Gastrocnemius medialis (tissue), 4 donors: Measurements from ENCODE around the gene KLHL25.

Experiments
- POLR2A ChIP-seq, 2 donors: fragments of 450-650 bp; IDR thresholded peaks; one replicate each; pipeline ENCODE4 v1.6.1; 2017; ENCODE audit warnings: antibody characterized with exemption in 2 of 2, mild to moderate bottlenecking in 2 of 2, moderate library complexity in 2 of 2
- TF ChIP-seq, protein P1 (sequence below), 5 experiments: fragments of 450-650 bp in 3 of 5; fragments of 200-600 bp in 2 of 5; sonication (generic) in 2 of 5; IDR thresholded peaks in 4 of 5; conservative IDR thresholded peaks in 1 of 5; 1 replicate in 4 of 5; 2 replicates in 1 of 5; pipeline ENCODE4 v1.5.1; 2016 to 2019; ENCODE audit warnings: antibody characterized with exemption in 5 of 5, mild to moderate bottlenecking in 3 of 5, moderate library complexity in 3 of 5

- TF ChIP-seq, protein P1, sequence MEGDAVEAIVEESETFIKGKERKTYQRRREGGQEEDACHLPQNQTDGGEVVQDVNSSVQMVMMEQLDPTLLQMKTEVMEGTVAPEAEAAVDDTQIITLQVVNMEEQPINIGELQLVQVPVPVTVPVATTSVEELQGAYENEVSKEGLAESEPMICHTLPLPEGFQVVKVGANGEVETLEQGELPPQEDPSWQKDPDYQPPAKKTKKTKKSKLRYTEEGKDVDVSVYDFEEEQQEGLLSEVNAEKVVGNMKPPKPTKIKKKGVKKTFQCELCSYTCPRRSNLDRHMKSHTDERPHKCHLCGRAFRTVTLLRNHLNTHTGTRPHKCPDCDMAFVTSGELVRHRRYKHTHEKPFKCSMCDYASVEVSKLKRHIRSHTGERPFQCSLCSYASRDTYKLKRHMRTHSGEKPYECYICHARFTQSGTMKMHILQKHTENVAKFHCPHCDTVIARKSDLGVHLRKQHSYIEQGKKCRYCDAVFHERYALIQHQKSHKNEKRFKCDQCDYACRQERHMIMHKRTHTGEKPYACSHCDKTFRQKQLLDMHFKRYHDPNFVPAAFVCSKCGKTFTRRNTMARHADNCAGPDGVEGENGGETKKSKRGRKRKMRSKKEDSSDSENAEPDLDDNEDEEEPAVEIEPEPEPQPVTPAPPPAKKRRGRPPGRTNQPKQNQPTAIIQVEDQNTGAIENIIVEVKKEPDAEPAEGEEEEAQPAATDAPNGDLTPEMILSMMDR (IDR thresholded peaks at IDR 0.05 in 4 of 5, conservative IDR thresholded peaks at IDR 0.05 in 1 of 5) = no peak
- no peak for TF ChIP-seq POLR2A (IDR thresholded peaks at IDR 0.05)
Observed at GRCh38 chr15:85792912-85793590, 1.7 kb downstream of the KLHL25 start.
